HG03196 (cell line): Measurements from ENCODE around the gene SIT1.

Experiments
- ATAC-seq: cut with Tn5 transposase; IDR thresholded peaks from one replicate; pipeline ENCODE4 v1.9.1; 2021; ENCODE audit not compliant: unreplicated experiment

SIT1 gene

DNA sequence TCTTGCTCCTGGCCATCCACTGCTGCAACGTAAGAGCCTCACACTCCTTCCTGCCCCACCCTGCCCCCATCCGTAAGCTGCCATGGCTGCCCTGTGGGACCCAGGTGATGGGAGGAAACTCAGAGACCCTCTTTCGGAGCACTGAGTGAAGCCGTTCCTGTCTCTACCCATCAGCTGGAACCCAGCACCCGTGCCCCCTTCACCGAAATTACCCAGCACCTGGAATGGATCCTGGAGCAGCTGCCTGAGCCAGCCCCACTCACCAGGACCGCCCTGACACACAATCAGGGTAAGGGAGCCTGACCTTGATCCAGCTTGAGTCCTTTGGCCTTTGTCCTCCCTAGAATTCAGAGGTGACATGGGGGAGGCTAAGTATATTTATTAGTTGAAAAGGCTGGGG lies 42.5 kb downstream of the SIT1 start:
- no peak for ATAC-seq

- ATAC-seq: no peak
These were observed 44.0 kb downstream of the SIT1 start for GRCh38 chr9:35606726-35607125.

- no peak for ATAC-seq
These were observed 44.6 kb downstream of the SIT1 start for GRCh38 chr9:35606138-35606504.

DNA sequence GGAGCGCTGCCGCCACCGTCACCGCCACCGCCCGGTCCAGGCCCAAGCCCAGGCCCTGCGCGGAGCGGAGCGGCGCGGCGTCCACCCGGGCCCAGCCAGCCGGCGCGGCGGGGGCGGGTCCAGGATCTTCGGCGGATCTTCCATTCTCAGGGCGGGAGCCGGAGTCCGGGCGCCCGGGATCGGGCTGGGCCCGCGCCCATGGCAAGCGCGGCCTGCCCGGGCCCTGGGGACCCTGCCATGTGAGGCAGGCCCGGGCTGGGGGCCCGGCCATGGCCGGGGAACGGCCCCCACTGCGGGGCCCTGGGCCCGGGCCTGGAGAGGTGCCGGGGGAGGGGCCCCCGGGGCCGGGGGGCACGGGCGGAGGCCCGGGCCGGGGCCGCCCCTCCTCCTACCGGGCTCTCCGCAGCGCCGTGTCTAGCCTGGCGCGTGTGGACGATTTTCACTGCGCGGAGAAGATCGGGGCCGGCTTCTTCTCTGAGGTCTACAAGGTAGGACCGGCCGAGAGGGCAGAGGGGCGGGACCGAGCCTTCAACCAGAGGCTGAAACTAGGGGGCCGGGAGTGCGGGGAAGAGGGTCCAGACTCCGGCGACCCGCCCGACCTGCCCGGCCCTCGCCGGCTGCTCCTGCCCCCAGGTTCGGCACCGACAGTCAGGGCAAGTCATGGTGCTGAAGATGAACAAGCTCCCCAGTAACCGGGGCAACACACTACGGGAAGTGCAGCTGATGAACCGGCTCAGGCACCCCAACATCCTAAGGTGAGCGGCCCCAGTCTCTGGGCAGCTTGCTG lies 45.2 kb downstream of the SIT1 start:
- peak; percentile 6 for ATAC-seq

- peak; percentile 48 for ATAC-seq
These were observed 46.0 kb downstream of the SIT1 start, which contains the start of gene TESK1 for GRCh38 chr9:35604578-35605350. TESK1 (plus strand) TSS chr9:35605262; CDS start chr9:35605620, 358 bp downstream.

DNA sequence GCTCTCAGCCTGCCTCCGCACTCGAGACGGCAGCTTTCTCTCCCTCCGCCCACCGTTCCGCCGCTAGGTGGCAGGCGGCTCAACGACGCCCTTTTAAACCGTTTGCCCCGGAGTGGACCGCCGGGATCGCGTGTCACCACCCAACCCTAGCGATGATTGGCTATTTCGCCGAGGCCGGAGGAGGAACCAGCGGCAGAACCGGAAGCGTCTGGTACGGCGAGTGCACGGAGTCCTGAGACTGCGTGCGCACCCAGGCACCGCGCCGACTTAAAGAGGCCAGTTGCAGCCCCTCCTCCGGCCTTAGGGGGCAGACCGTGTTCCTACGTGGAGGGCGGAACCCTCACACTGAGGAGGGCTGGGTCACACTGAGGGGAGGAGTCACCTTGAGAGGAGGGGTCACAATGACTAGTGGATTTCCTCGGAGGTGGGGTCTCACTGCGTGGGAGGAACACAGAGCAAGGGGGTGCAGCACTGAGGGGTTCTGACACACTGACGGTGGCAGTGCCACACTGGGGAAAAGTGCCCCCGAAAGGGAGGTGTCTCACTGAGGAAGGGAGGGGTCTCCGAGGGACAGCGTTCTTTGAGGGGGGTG lies 46.6 kb downstream of the SIT1 start:
- ATAC-seq: peak; percentile 81

DNA sequence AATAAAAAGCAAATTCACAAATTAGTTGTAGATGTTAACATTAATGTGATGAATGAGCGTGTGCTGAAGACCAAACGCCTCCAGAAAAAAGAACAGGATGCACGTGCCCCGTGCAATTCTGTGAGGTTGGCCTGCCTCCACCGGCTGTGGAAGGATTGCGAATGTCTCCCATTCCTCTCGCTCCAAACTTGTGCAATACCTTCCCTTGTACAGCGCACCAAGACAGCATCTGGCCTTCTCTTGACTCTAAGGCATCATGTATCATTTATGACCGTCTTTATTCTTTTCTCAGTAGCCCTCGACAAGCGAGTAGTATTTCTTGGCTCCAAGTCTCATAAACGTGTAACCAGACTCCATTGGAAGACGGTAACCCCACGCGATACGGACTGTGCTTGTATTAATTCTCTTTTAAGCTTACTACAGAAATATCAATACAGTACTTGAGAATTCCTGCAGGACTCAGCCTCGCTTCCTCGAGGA lies 47.2 kb downstream of the SIT1 start:
- no peak for ATAC-seq

DNA sequence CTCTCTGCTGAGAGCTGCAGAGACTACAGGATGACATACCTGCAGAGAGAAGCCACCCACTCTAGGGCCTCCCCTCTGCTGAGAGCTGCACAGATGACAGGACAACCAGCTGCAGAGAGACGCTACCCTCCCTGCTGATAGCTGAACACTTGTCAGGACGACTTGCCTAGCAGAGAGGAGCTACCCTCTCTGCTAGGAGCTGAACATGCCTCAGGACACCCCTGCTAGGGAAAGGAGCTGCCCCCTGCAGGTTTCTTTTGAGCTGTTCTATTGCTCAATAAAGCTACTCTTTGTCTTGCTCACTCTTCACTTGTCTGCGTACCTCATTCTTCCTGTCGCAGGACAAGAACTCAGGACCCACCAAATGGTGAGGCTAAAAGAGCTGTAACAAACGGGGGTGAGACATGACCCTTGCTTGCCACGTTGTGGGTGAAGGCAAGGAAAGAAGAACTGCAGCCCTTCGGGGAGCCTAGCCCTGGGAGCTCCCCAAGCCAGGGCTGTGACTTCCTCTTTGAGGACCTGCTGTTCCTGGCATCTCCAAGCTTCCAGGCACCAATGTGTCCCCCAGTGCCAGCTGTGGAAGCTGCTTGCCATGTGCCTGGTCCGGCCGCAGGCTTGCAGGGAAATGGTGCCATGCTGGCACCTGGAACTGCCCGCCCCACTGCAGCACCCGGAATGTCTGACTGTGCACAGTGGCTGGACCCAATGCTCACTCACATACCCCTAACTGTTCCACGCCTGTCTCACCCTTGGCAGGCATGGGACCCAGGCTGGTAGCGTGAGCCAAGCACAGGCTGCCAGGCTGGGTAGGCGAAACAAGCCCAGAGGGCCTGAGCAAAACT lies 50.7 kb downstream of the SIT1 start:
- no peak for ATAC-seq
